GM23248 (cell line): ENCODE data around the gene TXNL4A.

Source experiments
- EZH2 ChIP-seq: fragments of 200-600 bp; sonication (generic); IDR thresholded peaks from 2 replicates; pipeline ENCODE4 v1.6.1; 2018; ENCODE audit warnings: antibody characterized with exemption, mild to moderate bottlenecking; ENCODE audit not compliant: insufficient read depth, poor library complexity, severe bottlenecking
- EZH2phosphoT487 ChIP-seq: fragments of 200-600 bp; sonication (generic); IDR thresholded peaks from 2 replicates; pipeline ENCODE4 v1.6.1; 2018; ENCODE audit warnings: antibody characterized with exemption, moderate library complexity, mild to moderate bottlenecking, low read depth; ENCODE audit not compliant: insufficient read depth

DNA sequence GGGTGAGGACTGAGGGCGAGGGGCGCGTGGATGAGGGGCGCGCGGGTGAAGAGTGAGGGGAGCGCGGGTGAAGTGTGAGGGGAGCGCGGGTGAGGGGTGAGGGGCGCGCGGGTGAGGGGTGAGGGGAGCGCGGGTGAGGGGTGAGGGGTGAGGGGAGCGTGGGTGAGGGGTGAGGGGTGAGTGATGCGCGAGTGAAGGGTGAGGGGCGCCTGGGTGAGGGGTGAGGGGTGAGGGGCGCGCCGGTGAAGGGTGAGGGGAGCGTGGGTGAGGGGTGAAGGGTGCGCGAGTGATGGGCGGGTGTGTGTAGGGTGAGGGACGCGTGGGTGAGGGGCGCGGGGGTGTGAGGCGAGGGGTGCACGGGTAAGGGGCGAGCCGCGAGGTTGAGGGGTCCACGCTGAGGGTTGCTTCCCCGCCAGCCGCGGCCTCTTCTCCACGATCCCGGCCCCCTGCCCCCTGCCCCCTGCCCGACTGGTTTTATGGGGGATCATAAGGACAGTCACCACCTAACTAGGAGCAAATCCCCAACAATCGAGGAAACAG, 35.8 kb downstream of the TXNL4A start:
- TF ChIP-seq EZH2 (no peak), EZH2phosphoT487 (no peak)
